ENCODE measurements around the gene JAG1. TPM values are rescaled to one million over a fixed set of nuclear protein-coding genes. Genes with fewer than 3 reads are reported as not detected.

JAG1 gene
- total RNA-seq, 1 donor from 2014 or later: 60.5 TPM

DNA sequence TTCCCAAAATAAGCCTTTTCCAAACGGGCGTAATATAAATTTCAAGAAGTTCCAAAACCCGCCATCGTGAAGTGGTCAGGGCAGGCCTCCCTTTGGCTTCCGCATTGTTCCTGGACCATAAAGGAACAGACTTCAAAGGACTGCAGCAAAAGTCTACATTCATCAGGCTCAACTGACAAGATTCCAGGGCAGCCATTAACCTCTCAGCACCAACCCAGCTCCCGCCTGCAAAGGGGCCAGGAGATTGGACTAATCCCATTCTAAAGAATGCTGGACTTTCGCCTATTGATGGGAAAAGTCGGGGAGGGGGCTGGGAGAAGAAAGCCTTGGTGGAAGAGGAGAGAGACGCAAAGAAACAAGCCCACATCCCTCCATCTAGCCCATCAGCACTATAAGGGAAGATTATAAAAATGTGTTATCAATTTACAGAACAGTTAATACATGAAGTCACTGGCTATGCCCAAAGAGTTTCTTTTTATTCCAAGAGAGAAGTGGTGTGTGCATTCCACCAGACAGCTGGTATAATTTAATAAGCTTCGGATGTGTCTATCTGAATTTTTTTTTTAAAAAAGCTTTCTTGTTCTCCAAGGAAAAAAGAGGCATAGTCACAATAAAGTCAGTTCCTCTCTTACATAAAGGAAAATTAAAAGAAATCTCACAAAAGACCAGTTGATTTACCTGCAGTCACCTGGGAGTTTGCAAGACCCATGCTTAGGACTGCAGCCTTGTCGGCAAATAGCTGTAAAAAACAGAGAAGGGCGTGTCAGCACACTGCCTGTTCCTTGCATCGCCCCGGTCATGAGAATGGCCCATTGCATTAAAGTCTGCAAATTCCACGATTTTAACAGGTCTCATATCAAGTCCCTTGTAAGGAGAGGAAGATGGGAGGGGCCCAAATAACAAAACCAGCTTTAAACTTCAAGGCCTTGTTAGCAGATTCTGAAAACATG lies 17.8 kb downstream of the JAG1 start:
- Histone ChIP-seq H3K27me3 (ENCODE audit: control insufficient read depth in 3 of 3, insufficient read depth in 3 of 3, low read length in 3 of 3) (no peaks in the 10 kb centered on the region), H3K4me3 (ENCODE audit: low read length in 3 of 3) (no peak overlapping the region), H3K9ac (ENCODE audit: low read depth in 1 of 3, low read length in 3 of 3) (no peak overlapping the region), H3K36me3 (ENCODE audit: control insufficient read depth in 3 of 3, insufficient read depth in 3 of 3, low read length in 3 of 3) (peaks cover 6 to 56% (median 24%) of the 10 kb centered on the region in 3 donors), H3K4me1 (ENCODE audit: control insufficient read depth in 3 of 3, insufficient read depth in 3 of 3, low read length in 3 of 3) (peaks cover 47 to 70% (median 56%) of the 10 kb centered on the region in 3 donors), H3K27ac (ENCODE audit: low read depth, low read length) (no peak overlapping the region), H3K9me3 (ENCODE audit: control insufficient read depth in 3 of 3, low read length in 3 of 3) (no peaks in the 10 kb centered on the region)

DNA sequence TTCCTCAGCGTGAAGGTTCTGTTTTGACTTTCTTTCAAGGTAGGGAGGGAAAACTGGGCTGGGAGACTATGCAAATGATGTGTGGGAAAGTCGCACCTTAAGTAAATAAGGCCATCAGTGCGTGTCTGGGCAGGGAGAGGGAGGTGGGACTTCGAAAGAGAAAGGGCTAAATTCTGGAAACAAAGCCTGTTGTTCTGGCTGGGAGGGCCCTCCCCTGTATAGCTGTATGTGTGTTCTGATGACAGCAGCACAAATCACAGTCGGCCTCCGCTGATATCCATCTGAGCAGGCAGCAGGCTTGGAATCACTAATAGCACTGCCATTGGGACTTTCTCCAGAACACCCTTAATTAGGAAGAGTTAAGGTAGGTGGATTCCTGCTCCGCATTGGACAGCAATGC lies 19.2 kb downstream of the JAG1 start:
- H3K9ac ChIP-seq (ENCODE audit: low read depth in 1 of 3, low read length in 3 of 3): no peak overlapping the region
- peak overlapping the region; percentile 33 for H3K27ac ChIP-seq (ENCODE audit: low read depth, low read length)
- peaks cover 37 to 61% (median 46%) of the 10 kb centered on the region in 3 donors for H3K4me1 ChIP-seq (ENCODE audit: control insufficient read depth in 3 of 3, insufficient read depth in 3 of 3, low read length in 3 of 3)
- H3K36me3 ChIP-seq (ENCODE audit: control insufficient read depth in 3 of 3, insufficient read depth in 3 of 3, low read length in 3 of 3): peaks cover 15 to 60% (median 23%) of the 10 kb centered on the region in 3 donors
- H3K4me3 ChIP-seq (ENCODE audit: low read length in 3 of 3): peak overlapping the region in 1 of 3 donors; percentile 15
- H3K27me3 ChIP-seq (ENCODE audit: control insufficient read depth in 3 of 3, insufficient read depth in 3 of 3, low read length in 3 of 3): no peaks in the 10 kb centered on the region
- H3K9me3 ChIP-seq (ENCODE audit: control insufficient read depth in 3 of 3, low read length in 3 of 3): no peaks in the 10 kb centered on the region

DNA sequence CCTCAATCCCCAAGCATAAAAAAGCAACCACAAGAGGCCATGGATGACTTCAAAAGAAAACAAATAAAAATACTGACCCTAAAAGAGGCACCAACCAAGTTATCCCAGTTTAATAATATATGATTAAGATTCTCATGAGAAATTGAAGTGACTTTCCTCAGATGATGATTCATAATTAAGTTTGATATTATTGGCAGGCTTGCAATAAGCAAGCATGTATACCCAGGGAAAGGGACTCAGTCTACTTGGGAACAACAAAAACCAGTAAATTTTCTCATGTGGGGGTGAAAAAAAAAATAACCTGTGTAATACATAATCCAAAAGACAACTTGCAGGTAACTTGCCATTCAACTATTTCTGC lies 19.6 kb downstream of the JAG1 start:
- Histone ChIP-seq H3K27me3 (ENCODE audit: control insufficient read depth in 3 of 3, insufficient read depth in 3 of 3, low read length in 3 of 3) (no peaks in the 10 kb centered on the region), H3K4me1 (ENCODE audit: control insufficient read depth in 3 of 3, insufficient read depth in 3 of 3, low read length in 3 of 3) (peaks cover 37 to 59% (median 46%) of the 10 kb centered on the region in 3 donors), H3K4me3 (ENCODE audit: low read length in 3 of 3) (peak overlapping the region in 1 of 3 donors; percentile 15), H3K9me3 (ENCODE audit: control insufficient read depth in 3 of 3, low read length in 3 of 3) (no peaks in the 10 kb centered on the region), H3K27ac (ENCODE audit: low read depth, low read length) (peak overlapping the region; percentile 33), H3K36me3 (ENCODE audit: control insufficient read depth in 3 of 3, insufficient read depth in 3 of 3, low read length in 3 of 3) (peaks cover 17 to 63% (median 23%) of the 10 kb centered on the region in 3 donors), H3K9ac (ENCODE audit: low read depth in 1 of 3, low read length in 3 of 3) (peak overlapping the region in 2 of 3 donors; percentile 11 to 73)

DNA sequence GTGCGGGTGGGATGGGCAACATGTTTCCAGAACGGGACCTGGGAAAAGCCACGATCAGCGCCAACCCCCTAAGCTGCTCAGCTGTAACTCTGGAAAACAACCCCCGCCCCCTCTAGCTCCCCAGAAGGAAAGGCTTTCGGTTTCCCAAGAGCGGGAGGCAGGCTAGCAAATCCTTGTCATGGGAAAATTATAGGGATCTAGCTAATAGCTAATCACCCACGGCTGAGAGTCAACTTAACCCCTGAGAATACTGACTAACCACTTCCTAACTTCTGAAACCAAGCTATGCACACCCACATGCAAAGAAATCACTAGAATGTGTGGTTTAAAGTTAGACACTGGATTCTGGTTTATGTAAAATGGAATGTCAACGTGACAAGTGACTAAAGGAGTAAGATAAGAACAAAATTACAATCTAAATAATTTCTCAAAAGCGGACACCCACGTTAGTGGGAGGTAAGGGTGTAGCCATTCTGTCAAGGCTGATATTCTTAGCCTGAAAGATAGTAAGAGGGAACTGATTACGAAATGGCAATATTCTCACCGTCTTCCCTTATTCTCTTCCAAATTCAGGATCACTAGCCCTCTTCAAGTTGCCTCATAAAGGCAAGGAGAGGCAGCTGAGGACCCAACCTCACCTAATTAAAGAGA lies 20.1 kb downstream of the JAG1 start:
- peaks cover 18 to 67% (median 20%) of the 10 kb centered on the region in 3 donors for H3K36me3 ChIP-seq (ENCODE audit: control insufficient read depth in 3 of 3, insufficient read depth in 3 of 3, low read length in 3 of 3)
- peak overlapping the region; percentile 33 for H3K27ac ChIP-seq (ENCODE audit: low read depth, low read length)
- no peaks in the 10 kb centered on the region for H3K27me3 ChIP-seq (ENCODE audit: control insufficient read depth in 3 of 3, insufficient read depth in 3 of 3, low read length in 3 of 3)
- peak overlapping the region; percentile 11 to 76 (median 73) for H3K9ac ChIP-seq (ENCODE audit: low read depth in 1 of 3, low read length in 3 of 3)
- H3K9me3 ChIP-seq (ENCODE audit: control insufficient read depth in 3 of 3, low read length in 3 of 3): no peaks in the 10 kb centered on the region
- peak overlapping the region; percentile 28 to 56 (median 55) for H3K4me3 ChIP-seq (ENCODE audit: low read length in 3 of 3)
- H3K4me1 ChIP-seq (ENCODE audit: control insufficient read depth in 3 of 3, insufficient read depth in 3 of 3, low read length in 3 of 3): peaks cover 37 to 59% (median 46%) of the 10 kb centered on the region in 3 donors

DNA sequence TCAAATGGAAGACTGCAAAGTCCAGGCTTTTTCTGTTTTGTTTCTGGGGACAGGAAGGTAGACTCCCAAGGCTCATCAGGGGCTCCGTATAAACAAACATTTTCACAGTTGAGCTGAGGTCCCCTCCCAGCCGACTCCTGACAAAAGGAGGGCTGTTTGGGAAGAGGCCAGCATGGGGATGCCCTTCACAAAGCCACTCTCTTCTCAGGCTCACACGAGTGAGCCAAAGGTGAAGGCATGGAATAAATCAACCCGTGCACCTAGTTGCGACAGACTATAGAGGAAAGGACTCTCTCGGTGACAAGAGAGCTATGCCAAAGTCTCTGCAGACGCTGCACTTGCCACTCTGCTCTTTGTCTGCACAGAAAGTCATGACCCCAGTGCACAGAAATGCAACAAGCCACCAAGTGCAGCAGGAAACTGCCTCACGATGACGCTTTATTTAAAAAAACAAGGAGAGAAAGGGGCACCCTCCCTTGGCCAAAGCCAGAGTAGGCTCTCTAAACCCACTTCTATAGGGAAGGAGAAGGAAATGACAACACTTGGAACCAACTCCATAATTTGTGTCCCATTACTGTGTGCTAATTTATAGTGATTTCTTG lies 21.0 kb downstream of the JAG1 start:
- Histone ChIP-seq H3K4me1 (ENCODE audit: control insufficient read depth in 3 of 3, insufficient read depth in 3 of 3, low read length in 3 of 3) (peaks cover 34 to 52% (median 44%) of the 10 kb centered on the region in 3 donors), H3K36me3 (ENCODE audit: control insufficient read depth in 3 of 3, insufficient read depth in 3 of 3, low read length in 3 of 3) (peaks cover 21 to 70% (median 27%) of the 10 kb centered on the region in 3 donors), H3K9ac (ENCODE audit: low read depth in 1 of 3, low read length in 3 of 3) (peak overlapping the region in 1 of 3 donors; percentile 25), H3K4me3 (ENCODE audit: low read length in 3 of 3) (peak overlapping the region in 1 of 3 donors; percentile 33), H3K9me3 (ENCODE audit: control insufficient read depth in 3 of 3, low read length in 3 of 3) (no peaks in the 10 kb centered on the region), H3K27ac (ENCODE audit: low read depth, low read length) (peak overlapping the region; percentile 38), H3K27me3 (ENCODE audit: control insufficient read depth in 3 of 3, insufficient read depth in 3 of 3, low read length in 3 of 3) (no peaks in the 10 kb centered on the region)

DNA sequence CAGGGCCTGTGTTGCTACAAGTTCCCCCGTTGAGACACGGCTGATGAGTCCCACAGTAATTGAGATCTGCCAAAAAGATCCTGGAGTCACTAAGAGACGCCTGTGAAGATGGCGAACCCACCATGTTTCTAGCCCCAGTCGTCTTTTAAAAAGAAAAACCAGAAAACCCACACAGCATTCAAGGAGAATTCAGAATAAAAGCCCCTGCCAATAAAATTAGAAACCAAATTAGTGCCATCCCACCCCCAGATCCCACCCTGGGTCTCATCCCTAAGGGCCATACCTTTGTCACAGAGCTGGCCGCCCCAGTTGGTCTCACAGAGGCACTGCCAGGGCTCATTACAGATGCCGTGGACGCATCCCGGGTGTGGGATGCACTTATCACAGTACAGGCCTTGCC lies 21.6 kb downstream of the JAG1 start:
- H3K36me3 ChIP-seq (ENCODE audit: control insufficient read depth in 3 of 3, insufficient read depth in 3 of 3, low read length in 3 of 3): peaks cover 27 to 73% (median 33%) of the 10 kb centered on the region in 3 donors

DNA sequence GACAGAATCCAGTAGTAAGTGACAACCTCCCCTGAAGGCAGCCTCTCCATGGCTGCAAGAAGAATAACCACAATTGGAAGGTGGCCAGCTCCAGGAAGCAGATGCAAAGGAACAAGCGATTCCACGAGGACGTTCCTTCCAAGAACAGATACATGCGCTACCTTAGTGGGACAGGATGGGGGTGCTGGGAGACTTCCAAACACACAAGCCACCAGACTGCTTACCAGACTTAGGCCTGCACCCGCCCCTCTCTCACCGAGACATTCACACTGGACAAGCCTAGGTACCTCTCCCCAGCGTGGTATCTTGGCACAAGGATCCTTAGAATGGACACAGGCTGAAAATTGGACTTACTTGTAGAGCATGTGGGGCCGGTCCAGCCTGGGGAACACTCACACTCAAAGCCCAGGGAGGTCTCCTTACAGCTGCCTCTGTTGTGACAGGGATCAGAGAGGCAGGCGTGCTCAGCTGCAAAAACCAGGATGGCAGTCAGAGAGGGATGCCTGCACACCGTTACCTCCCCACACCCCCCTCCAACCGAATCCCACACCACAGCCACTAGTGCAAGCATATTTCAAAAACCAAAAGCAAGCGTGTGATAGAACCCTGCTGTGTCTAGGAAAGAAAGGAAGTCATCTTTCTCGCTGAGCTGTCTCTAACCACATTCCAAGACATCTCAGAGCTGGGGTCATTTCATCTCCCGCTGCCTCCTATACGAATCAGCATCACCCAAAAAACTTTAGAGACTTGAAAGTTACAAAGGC lies 22.4 kb downstream of the JAG1 start:
- Histone ChIP-seq H3K27ac (ENCODE audit: low read depth, low read length) (peak overlapping the region; percentile 26), H3K9me3 (ENCODE audit: control insufficient read depth in 3 of 3, low read length in 3 of 3) (no peaks in the 10 kb centered on the region), H3K9ac (ENCODE audit: low read depth in 1 of 3, low read length in 3 of 3) (peak overlapping the region in 1 of 3 donors; percentile 40), H3K27me3 (ENCODE audit: control insufficient read depth in 3 of 3, insufficient read depth in 3 of 3, low read length in 3 of 3) (no peaks in the 10 kb centered on the region), H3K36me3 (ENCODE audit: control insufficient read depth in 3 of 3, insufficient read depth in 3 of 3, low read length in 3 of 3) (peaks cover 32 to 75% (median 37%) of the 10 kb centered on the region in 3 donors), H3K4me1 (ENCODE audit: control insufficient read depth in 3 of 3, insufficient read depth in 3 of 3, low read length in 3 of 3) (peaks cover 35 to 49% (median 46%) of the 10 kb centered on the region in 3 donors), H3K4me3 (ENCODE audit: low read length in 3 of 3) (no peak overlapping the region)

More for the DNA sequence above, 21.6 kb downstream of the JAG1 start:
- Histone ChIP-seq H3K4me1 (ENCODE audit: control insufficient read depth in 3 of 3, insufficient read depth in 3 of 3, low read length in 3 of 3) (peaks cover 35 to 48% (median 46%) of the 10 kb centered on the region in 3 donors), H3K4me3 (ENCODE audit: low read length in 3 of 3) (no peak overlapping the region), H3K9ac (ENCODE audit: low read depth in 1 of 3, low read length in 3 of 3) (no peak overlapping the region), H3K27ac (ENCODE audit: low read depth, low read length) (peak overlapping the region; percentile 9), H3K9me3 (ENCODE audit: control insufficient read depth in 3 of 3, low read length in 3 of 3) (no peaks in the 10 kb centered on the region), H3K27me3 (ENCODE audit: control insufficient read depth in 3 of 3, insufficient read depth in 3 of 3, low read length in 3 of 3) (no peaks in the 10 kb centered on the region)

DNA sequence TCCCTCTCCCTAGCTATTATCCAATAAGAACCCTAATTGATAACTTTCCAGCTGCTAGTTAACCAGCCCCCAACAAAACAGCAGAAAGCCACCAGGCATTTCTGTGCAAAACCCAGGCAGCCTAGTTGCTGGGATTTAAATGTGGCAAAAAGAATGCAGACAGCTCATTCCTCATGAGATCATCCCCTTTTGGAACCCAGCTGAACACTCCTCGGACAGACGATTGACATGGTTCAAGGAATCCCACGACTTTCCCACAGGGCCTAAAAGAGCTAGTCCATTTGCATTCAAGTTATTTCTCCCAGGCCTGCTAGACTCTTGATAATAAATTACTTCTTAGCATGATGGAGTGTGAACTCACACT lies 24.0 kb downstream of the JAG1 start:
- Histone ChIP-seq H3K9ac (ENCODE audit: low read depth in 1 of 3, low read length in 3 of 3) (no peak overlapping the region), H3K9me3 (ENCODE audit: control insufficient read depth in 3 of 3, low read length in 3 of 3) (no peaks in the 10 kb centered on the region), H3K27me3 (ENCODE audit: control insufficient read depth in 3 of 3, insufficient read depth in 3 of 3, low read length in 3 of 3) (no peaks in the 10 kb centered on the region), H3K4me1 (ENCODE audit: control insufficient read depth in 3 of 3, insufficient read depth in 3 of 3, low read length in 3 of 3) (peaks cover 32 to 46% (median 38%) of the 10 kb centered on the region in 3 donors), H3K36me3 (ENCODE audit: control insufficient read depth in 3 of 3, insufficient read depth in 3 of 3, low read length in 3 of 3) (peaks cover 45 to 73% (median 53%) of the 10 kb centered on the region in 3 donors), H3K27ac (ENCODE audit: low read depth, low read length) (peak overlapping the region; percentile 9), H3K4me3 (ENCODE audit: low read length in 3 of 3) (no peak overlapping the region)

DNA sequence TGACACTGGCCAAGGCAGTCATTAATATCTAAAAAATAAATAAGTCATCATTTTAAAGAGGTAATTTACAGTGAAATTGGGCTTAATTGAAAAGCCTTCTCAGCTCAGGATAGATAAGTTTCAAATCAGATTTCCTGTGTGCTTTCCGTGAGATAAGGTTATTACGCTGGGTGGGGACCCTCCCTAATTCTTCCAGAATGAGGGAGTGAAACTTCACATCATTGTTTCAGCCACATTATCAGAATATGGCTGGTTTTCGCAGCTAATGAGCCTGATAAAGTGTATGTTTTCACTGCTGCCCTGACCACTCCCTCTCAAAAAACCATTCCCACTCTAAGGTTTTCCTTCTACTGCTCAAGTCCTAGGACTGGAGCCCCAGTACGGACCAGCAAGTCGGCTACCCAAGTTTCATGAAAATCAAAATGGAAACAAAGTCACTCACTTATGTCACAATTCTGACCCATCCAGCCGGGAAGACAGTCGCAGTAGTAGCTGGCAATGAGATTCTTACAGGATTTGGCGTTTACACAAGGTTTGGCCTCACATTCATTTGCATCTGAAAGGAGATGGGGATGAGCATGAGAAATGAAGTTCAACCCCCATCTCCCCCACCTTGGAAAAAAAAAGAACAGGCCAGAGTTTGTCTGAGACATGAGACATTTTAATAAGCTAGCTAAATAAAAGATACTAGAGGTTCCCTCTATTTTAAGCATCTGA lies 24.6 kb downstream of the JAG1 start:
- no peak overlapping the region for H3K9ac ChIP-seq (ENCODE audit: low read depth in 1 of 3, low read length in 3 of 3)
- H3K36me3 ChIP-seq (ENCODE audit: control insufficient read depth in 3 of 3, insufficient read depth in 3 of 3, low read length in 3 of 3): peaks cover 49 to 75% (median 58%) of the 10 kb centered on the region in 3 donors
- peaks cover 28 to 40% (median 33%) of the 10 kb centered on the region in 3 donors for H3K4me1 ChIP-seq (ENCODE audit: control insufficient read depth in 3 of 3, insufficient read depth in 3 of 3, low read length in 3 of 3)
- no peak overlapping the region for H3K4me3 ChIP-seq (ENCODE audit: low read length in 3 of 3)
- no peaks in the 10 kb centered on the region for H3K27me3 ChIP-seq (ENCODE audit: control insufficient read depth in 3 of 3, insufficient read depth in 3 of 3, low read length in 3 of 3)
- no peaks in the 10 kb centered on the region for H3K9me3 ChIP-seq (ENCODE audit: control insufficient read depth in 3 of 3, low read length in 3 of 3)
- H3K27ac ChIP-seq (ENCODE audit: low read depth, low read length): no peak overlapping the region

All from skeletal muscle tissue (tissue), 4 donors.